Neural progenitor cell (in vitro differentiated cells): ENCODE measurements around the gene VN1R5.

ENCODE experiments used
- EZH2 ChIP-seq: fragments of 200-600 bp; sonication (generic); IDR thresholded peaks from 2 replicates; pipeline ENCODE4 v1.6.1; 2017; ENCODE audit warnings: antibody characterized with exemption, mild to moderate bottlenecking, moderate library complexity
- TF ChIP-seq, protein P1 (sequence below): fragments of 200-600 bp; sonication (generic); IDR thresholded peaks from 2 replicates; pipeline ENCODE4 v1.5.1; 2017; ENCODE audit warnings: antibody characterized with exemption, mild to moderate bottlenecking

DNA sequence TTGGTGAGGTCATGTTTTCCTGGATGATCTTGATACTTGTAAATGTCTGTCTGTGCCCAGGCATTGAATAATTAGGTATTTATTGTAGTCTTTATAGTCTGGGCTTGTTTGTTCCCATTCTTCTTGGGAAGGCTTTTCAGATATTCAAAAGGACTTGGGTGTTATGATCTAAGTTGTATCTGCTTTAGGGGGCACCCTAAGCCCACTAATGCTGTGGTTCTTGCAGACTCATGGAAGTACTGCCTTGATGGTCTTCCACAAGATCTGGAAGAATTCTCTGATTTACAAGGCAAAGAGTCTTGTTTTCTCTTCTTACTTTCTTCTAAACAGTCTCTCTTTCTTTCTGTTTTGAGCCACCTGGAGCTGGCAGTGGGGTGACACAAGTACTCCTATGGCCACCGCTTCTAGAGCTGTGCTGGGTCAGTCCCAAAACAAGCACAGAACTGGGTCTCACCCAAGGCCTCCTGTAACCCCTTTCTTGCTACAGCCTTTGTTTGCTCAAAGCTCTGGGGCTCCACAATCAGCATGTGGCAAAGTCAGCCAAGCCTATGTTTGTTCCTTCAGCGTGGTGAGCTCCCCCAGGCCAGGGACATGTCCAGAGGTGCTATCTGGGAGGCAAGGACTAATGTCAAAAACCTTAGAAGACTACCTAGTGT, 12.6 kb downstream of the VN1R5 start:
- TF ChIP-seq, protein P1, sequence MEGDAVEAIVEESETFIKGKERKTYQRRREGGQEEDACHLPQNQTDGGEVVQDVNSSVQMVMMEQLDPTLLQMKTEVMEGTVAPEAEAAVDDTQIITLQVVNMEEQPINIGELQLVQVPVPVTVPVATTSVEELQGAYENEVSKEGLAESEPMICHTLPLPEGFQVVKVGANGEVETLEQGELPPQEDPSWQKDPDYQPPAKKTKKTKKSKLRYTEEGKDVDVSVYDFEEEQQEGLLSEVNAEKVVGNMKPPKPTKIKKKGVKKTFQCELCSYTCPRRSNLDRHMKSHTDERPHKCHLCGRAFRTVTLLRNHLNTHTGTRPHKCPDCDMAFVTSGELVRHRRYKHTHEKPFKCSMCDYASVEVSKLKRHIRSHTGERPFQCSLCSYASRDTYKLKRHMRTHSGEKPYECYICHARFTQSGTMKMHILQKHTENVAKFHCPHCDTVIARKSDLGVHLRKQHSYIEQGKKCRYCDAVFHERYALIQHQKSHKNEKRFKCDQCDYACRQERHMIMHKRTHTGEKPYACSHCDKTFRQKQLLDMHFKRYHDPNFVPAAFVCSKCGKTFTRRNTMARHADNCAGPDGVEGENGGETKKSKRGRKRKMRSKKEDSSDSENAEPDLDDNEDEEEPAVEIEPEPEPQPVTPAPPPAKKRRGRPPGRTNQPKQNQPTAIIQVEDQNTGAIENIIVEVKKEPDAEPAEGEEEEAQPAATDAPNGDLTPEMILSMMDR: peak; percentile 6
- TF ChIP-seq EZH2: no peak
